GM12878 (cell line): ENCODE results near the gene SLCO3A1. TPM values are rescaled to one million over a fixed set of nuclear protein-coding genes. Genes with fewer than 3 reads are reported as not detected.

Experiments used
- ATAC-seq: fragments of 200-7000 bp; cut with Tn5 transposase; 3 replicates; pipeline ENCODE4 v1.9.1; 2020; ENCODE audit warnings: mild to moderate bottlenecking, moderate library complexity
- BruUV-seq: library from RNA; stranded (reverse); fragments of 400-500 nt; replicated peaks from 2 replicates; lab custom pipeline; 2021; lab: Mats Ljungman, UMichigan
- CTCF ChIA-PET: fragments of 300-600 bp; sonication (Branson Sonifier 250); formaldehyde crosslinking; extraction: SDS; loops from one replicate; lab custom pipeline; 2021; ENCODE audit warnings: inconsistent platforms; lab: Yijun Ruan, JAX
- POLR2A ChIA-PET: fragments of 350-600 bp; formaldehyde crosslinking; extraction: SDS; loops from one replicate; lab custom pipeline; 2021; ENCODE audit warnings: inconsistent platforms; lab: Charles Lee
- RAD21 ChIA-PET: fragments of 300-600 bp; sonication (Branson Sonifier 250); formaldehyde crosslinking; loops from one replicate; lab custom pipeline; 2023; ENCODE audit warnings: antibody characterized with exemption; ENCODE audit not compliant: unreplicated experiment; lab: Charles Lee
- SMC1A ChIA-PET: fragments of 300-600 bp; sonication (Branson Sonifier 250); formaldehyde crosslinking; loops from one replicate; lab custom pipeline; 2023; ENCODE audit not compliant: unreplicated experiment, uncharacterized antibody; lab: Charles Lee
- DNase-seq: peaks from one replicate; pipeline ENCODE4 v3.0.0-alpha.2; 2011; ENCODE audit warnings: low read depth, low spot score
- FAIRE-seq: peaks from 3 replicates; lab custom pipeline; 2011; peaks lifted over from hg19 to GRCh38; lab: Jason Lieb, UNC
- H2AFZ ChIP-seq: 2 replicates; pipeline ENCODE4 v1.6.0; 2011; ENCODE audit warnings: low read depth, low read length, control low read depth; ENCODE audit not compliant: control insufficient read depth
- H3K27ac ChIP-seq: 2 replicates; pipeline ENCODE4 v1.5.1; 2011; ENCODE audit warnings: control low read depth; ENCODE audit not compliant: control insufficient read depth, insufficient read depth
- H3K27me3 ChIP-seq, 2 experiments: replicated peaks in 1 of 2; 2 replicates each; pipeline versions ENCODE4 v1.6.0 to v1.6.1; 2011; ENCODE audit warnings: low read length in 1 of 2; ENCODE audit not compliant: control insufficient read depth in 2 of 2, insufficient read depth in 2 of 2
- H3K36me3 ChIP-seq, 2 experiments: 2 replicates each; pipeline ENCODE4 v1.5.1; 2011; ENCODE audit warnings: low read length in 1 of 2; ENCODE audit not compliant: control insufficient read depth in 2 of 2, insufficient read depth in 2 of 2
- H3K4me1 ChIP-seq: 2 replicates; pipeline ENCODE4 v1.6.1; 2011; ENCODE audit warnings: mild to moderate bottlenecking, low read length, moderate library complexity, mixed read lengths; ENCODE audit not compliant: control insufficient read depth, insufficient read depth
- H3K4me2 ChIP-seq: 2 replicates; pipeline ENCODE4 v1.6.0; 2011; ENCODE audit warnings: control low read depth; ENCODE audit not compliant: control insufficient read depth, insufficient read depth
- H3K4me3 ChIP-seq: fragments of 200-600 bp; sonication (generic); 2 replicates; pipeline ENCODE4 v1.5.1; 2016
- H3K79me2 ChIP-seq: 2 replicates; pipeline ENCODE4 v1.6.0; 2011; ENCODE audit warnings: low read length; ENCODE audit not compliant: control insufficient read depth, insufficient read depth
- H3K9ac ChIP-seq: 2 replicates; pipeline ENCODE4 v1.8.0; 2011; ENCODE audit warnings: low read length, control low read depth, mixed read lengths; ENCODE audit not compliant: control insufficient read depth, insufficient read depth
- H3K9me3 ChIP-seq: replicated peaks from 3 replicates; pipeline ENCODE4 v1.5.1; 2011; ENCODE audit warnings: mild to moderate bottlenecking, low read length; ENCODE audit not compliant: control insufficient read depth, insufficient read depth
- H4K20me1 ChIP-seq: 2 replicates; pipeline ENCODE4 v1.6.0; 2011; ENCODE audit not compliant: control insufficient read depth, insufficient read depth
- BMI1 ChIP-seq: fragments of 450-650 bp; IDR thresholded peaks from 2 replicates; pipeline ENCODE4 v1.6.1; 2016; ENCODE audit warnings: mild to moderate bottlenecking, moderate library complexity, borderline replicate concordance
- EP300 ChIP-seq, 2 experiments: fragments of 150-350 bp in 1 of 2; IDR thresholded peaks; 2 replicates each; pipeline ENCODE4 v1.6.1; 2011 to 2012; ENCODE audit warnings: low read depth in 2 of 2, low read length in 2 of 2, borderline replicate concordance in 1 of 2, improper control_type of control experiment in 1 of 2, inconsistent platforms in 1 of 2; ENCODE audit not compliant: control insufficient read depth in 1 of 2
- MEF2B ChIP-seq: fragments of 450-650 bp; IDR thresholded peaks from 2 replicates; pipeline ENCODE4 v1.6.1; 2018; ENCODE audit warnings: mild to moderate bottlenecking, moderate library complexity; ENCODE audit not compliant: partially characterized antibody, poor library complexity, severe bottlenecking
- MYC ChIP-seq: IDR thresholded peaks from 2 replicates; pipeline ENCODE4 v1.6.1; 2011; ENCODE audit warnings: mild to moderate bottlenecking, low read length, moderate library complexity, inconsistent platforms; ENCODE audit not compliant: insufficient read depth, insufficient replicate concordance, insufficient read length, severe bottlenecking
- NFIC ChIP-seq: IDR thresholded peaks from 2 replicates; pipeline ENCODE4 v1.6.1; 2012; ENCODE audit warnings: low read depth, mild to moderate bottlenecking, inconsistent platforms, low read length, moderate library complexity
- POLR2AphosphoS2 ChIP-seq: IDR thresholded peaks from 2 replicates; pipeline ENCODE4 v1.6.1; 2011; ENCODE audit warnings: low read depth, mild to moderate bottlenecking, low read length, improper control_type of control experiment, moderate library complexity
- RB1 ChIP-seq: fragments of 450-650 bp; formaldehyde crosslinking; IDR thresholded peaks from 2 replicates; pipeline ENCODE4 v1.6.1; 2017; ENCODE audit warnings: mild to moderate bottlenecking, borderline replicate concordance
- RELA ChIP-seq: fragments of 450-650 bp; IDR thresholded peaks from 2 replicates; pipeline ENCODE4 v1.8.0; 2014; ENCODE audit warnings: borderline replicate concordance; ENCODE audit not compliant: partially characterized antibody
- SUZ12 ChIP-seq: fragments of 200-600 bp; sonication (generic); IDR thresholded peaks from one replicate; pipeline ENCODE4 v1.6.1; 2018; ENCODE audit warnings: antibody characterized with exemption, mild to moderate bottlenecking; ENCODE audit not compliant: unreplicated experiment
- WRNIP1 ChIP-seq: IDR thresholded peaks from 2 replicates; pipeline ENCODE4 v1.6.1; 2011; ENCODE audit warnings: low read depth, low read length, improper control_type of control experiment, borderline replicate concordance
- ZNF274 ChIP-seq: IDR thresholded peaks from one replicate; pipeline ENCODE4 v1.8.0; 2011; ENCODE audit not compliant: insufficient read length, insufficient read depth
- WGBS: methylation state at CpG from one replicate; pipeline ENCODE4 v1.1.6; 2016; ENCODE audit warnings: low lambda C conversion rate; ENCODE audit not compliant: insufficient replicate concordance, insufficient coverage; ENCODE audit errors: missing lambda C conversion rate; 5-methylcytosine and 5-hydroxymethylcytosine counted together
- in situ Hi-C: fragments of 300-500 bp; cut with MboI; formaldehyde crosslinking; loops from 9 replicates; pipeline ENCODE4 v1.14.3; 2018; ENCODE audit warnings: mixed read lengths
- intact Hi-C: fragments of 100-400 bp; cut with micrococcal nuclease; formaldehyde crosslinking; loops from one replicate; pipeline ENCODE4 v1.14.2; 2022; ENCODE audit not compliant: unreplicated experiment
- polyA plus RNA-seq, 11 experiments: library from polyadenylated mRNA; depleted of rRNA in 4 of 11; unstranded in 6 of 11; stranded (reverse) in 5 of 11; fragments of >200 nt; fragmentation: Nextera tagmentation in 4 of 11; fragmentation: Illumina TruSeq in 1 of 11; extraction: Ambion mirVana in 4 of 11; extraction: Trizol in 1 of 11; gene quantifications; 1 replicate in 1 of 11; 2 replicates in 10 of 11; pipeline versions ENCODE4 v1.2.1 to v1.2.3, GENCODE V29; 2011 to 2016; ENCODE audit warnings: inconsistent platforms in 2 of 11, missing spikeins in 2 of 11, low read depth in 1 of 11
- total RNA-seq, 4 experiments: library from RNA; depleted of rRNA in 3 of 4; stranded (reverse); fragments of >200 nt in 3 of 4; fragmentation: Illumina TruSeq in 1 of 4; extraction: Trizol in 1 of 4; gene quantifications; 2 replicates each; pipeline versions ENCODE4 v1.2.1 to v1.2.3, GENCODE V29; 2013 to 2021
- TF ChIP-seq, protein P1 (sequence below): IDR thresholded peaks from 2 replicates; pipeline ENCODE4 v1.6.1; 2012; ENCODE audit warnings: low read depth, low read length, improper control_type of control experiment
- TF ChIP-seq, protein P2 (sequence below): fragments of 450-650 bp; formaldehyde crosslinking; IDR thresholded peaks from 2 replicates; pipeline ENCODE4 v1.4.0; 2020; ENCODE audit warnings: mild to moderate bottlenecking, moderate library complexity
- TF ChIP-seq, protein P3 (sequence below): IDR thresholded peaks from 2 replicates; pipeline ENCODE4 v1.6.1; 2011; ENCODE audit warnings: borderline replicate concordance, low read depth, mild to moderate bottlenecking, moderate library complexity, mixed read lengths, low read length; ENCODE audit not compliant: insufficient read depth; ENCODE audit errors: extremely low read length

SLCO3A1 gene
- total and polyA plus RNA-seq, 10 of the 15 experiments (the other 5 are each of a cell fraction or from before 2014, with no cell fraction given), result 0.05 to 5.9 (median 0.31) TPM

DNA sequence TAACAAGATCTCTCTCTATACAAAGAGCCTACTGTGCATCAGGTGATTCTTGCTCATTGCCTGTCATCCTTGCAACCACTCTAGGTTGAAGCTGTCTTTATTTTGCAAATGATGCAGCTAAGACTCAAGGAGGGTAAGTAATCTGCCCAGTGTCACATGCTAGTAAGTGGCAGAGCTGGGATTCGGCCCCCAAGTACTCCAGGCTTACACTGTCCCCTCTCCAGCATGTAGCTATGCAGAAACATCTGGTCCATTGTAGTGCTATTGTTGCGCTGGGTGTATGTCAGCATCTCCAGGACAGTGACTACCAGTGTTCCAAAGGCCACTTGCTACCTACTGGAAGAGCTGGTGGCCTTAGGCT lies 248.9 kb downstream of the SLCO3A1 start:
- Histone ChIP-seq H4K20me1 (no peaks in the 10 kb centered on the region), H3K4me3 (no peak overlapping the region), H3K4me1 (peaks cover 22% of the 10 kb centered on the region), H2AFZ (no peak overlapping the region), H3K4me2 (no peak overlapping the region), H3K9ac (no peak overlapping the region), H3K9me3 (no peaks in the 10 kb centered on the region), H3K27ac (no peak overlapping the region), H3K79me2 (no peaks in the 10 kb centered on the region), H3K36me3 (no peaks in the 10 kb centered on the region), H3K27me3 (no peaks in the 10 kb centered on the region)
- ChIA-PET RAD21 (interaction anchor here (0.6 to 1.0 kb wide), 2 partner anchors 120 to 123 kb away, joined by 3 read pairs; no protein-coding TSS in a partner anchor), SMC1A (interaction anchor here (1.5 to 2.2 kb wide), 2 partner anchors 11 to 59 kb away, joined by 5 to 6 read pairs; no protein-coding TSS in a partner anchor), POLR2A (no interaction called here), CTCF (interaction anchor here (2.5 kb wide), 1 partner anchor 11 kb away, joined by 13 read pairs; no protein-coding TSS in a partner anchor)
- in situ Hi-C loops (no loop called here), intact Hi-C loops (loop anchor here (1.0 kb wide), 1 partner anchor 59 kb away; no protein-coding TSS in a partner anchor)
- no peak for DNase-seq
- no TSS peak for BruUV-seq
- 51% methylated on average over 2 of the region's 2 CpGs for WGBS
- peak; percentile 29 for ATAC-seq
- FAIRE-seq, result no peak
- TF ChIP-seq POLR2AphosphoS2 (no peak), SUZ12 (no peak), RB1 (no peak), NFIC (no peak), ZNF274 (no peak), MYC (no peak), EP300 (IDR thresholded peaks at IDR 0.05; ENCODE audit: borderline replicate concordance in 1 of 2, control insufficient read depth in 1 of 2, low read depth in 2 of 2, low read length in 2 of 2) (no peak), WRNIP1 (no peak), MEF2B (no peak), BMI1 (no peak), RELA (no peak)
- TF ChIP-seq, protein P1, sequence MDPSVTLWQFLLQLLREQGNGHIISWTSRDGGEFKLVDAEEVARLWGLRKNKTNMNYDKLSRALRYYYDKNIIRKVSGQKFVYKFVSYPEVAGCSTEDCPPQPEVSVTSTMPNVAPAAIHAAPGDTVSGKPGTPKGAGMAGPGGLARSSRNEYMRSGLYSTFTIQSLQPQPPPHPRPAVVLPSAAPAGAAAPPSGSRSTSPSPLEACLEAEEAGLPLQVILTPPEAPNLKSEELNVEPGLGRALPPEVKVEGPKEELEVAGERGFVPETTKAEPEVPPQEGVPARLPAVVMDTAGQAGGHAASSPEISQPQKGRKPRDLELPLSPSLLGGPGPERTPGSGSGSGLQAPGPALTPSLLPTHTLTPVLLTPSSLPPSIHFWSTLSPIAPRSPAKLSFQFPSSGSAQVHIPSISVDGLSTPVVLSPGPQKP, result no peak
- TF ChIP-seq, protein P2, sequence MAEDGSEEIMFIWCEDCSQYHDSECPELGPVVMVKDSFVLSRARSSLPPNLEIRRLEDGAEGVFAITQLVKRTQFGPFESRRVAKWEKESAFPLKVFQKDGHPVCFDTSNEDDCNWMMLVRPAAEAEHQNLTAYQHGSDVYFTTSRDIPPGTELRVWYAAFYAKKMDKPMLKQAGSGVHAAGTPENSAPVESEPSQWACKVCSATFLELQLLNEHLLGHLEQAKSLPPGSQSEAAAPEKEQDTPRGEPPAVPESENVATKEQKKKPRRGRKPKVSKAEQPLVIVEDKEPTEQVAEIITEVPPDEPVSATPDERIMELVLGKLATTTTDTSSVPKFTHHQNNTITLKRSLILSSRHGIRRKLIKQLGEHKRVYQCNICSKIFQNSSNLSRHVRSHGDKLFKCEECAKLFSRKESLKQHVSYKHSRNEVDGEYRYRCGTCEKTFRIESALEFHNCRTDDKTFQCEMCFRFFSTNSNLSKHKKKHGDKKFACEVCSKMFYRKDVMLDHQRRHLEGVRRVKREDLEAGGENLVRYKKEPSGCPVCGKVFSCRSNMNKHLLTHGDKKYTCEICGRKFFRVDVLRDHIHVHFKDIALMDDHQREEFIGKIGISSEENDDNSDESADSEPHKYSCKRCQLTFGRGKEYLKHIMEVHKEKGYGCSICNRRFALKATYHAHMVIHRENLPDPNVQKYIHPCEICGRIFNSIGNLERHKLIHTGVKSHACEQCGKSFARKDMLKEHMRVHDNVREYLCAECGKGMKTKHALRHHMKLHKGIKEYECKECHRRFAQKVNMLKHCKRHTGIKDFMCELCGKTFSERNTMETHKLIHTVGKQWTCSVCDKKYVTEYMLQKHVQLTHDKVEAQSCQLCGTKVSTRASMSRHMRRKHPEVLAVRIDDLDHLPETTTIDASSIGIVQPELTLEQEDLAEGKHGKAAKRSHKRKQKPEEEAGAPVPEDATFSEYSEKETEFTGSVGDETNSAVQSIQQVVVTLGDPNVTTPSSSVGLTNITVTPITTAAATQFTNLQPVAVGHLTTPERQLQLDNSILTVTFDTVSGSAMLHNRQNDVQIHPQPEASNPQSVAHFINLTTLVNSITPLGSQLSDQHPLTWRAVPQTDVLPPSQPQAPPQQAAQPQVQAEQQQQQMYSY (CRISPR knock-in tag), result no peak
- TF ChIP-seq, protein P3, sequence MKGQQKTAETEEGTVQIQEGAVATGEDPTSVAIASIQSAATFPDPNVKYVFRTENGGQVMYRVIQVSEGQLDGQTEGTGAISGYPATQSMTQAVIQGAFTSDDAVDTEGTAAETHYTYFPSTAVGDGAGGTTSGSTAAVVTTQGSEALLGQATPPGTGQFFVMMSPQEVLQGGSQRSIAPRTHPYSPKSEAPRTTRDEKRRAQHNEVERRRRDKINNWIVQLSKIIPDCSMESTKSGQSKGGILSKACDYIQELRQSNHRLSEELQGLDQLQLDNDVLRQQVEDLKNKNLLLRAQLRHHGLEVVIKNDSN, result no peak
